ENCODE measurements around the gene BACH1.
"Not testable (repeated sequence)": the region's sequence is repeated elsewhere in the genome, so short reads cannot be mapped to it uniquely, and the experiment has no call there.

BACH1 gene

DNA sequence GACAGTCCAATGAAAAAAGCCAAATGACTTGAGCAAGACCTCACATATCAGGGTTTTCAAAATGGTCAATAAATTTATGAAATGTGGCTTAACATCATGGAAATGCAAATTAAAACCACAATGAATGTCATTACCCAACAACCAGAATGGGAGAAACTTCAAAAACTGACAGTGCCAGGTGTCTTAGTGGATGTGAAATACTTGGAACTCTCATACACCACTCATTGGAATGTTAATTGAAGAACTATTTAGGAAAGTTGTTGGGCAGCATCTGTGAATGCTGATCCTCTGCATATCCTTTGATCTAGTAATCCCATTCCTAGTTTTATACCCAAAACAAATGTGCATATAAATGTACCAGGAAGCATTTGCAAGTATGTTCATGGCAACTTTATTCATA lies 19.2 kb upstream of the BACH1 start:
- DNase-seq (ENCODE audit: extremely low read depth, low read depth): no peak
- TF ChIP-seq, protein P1, sequence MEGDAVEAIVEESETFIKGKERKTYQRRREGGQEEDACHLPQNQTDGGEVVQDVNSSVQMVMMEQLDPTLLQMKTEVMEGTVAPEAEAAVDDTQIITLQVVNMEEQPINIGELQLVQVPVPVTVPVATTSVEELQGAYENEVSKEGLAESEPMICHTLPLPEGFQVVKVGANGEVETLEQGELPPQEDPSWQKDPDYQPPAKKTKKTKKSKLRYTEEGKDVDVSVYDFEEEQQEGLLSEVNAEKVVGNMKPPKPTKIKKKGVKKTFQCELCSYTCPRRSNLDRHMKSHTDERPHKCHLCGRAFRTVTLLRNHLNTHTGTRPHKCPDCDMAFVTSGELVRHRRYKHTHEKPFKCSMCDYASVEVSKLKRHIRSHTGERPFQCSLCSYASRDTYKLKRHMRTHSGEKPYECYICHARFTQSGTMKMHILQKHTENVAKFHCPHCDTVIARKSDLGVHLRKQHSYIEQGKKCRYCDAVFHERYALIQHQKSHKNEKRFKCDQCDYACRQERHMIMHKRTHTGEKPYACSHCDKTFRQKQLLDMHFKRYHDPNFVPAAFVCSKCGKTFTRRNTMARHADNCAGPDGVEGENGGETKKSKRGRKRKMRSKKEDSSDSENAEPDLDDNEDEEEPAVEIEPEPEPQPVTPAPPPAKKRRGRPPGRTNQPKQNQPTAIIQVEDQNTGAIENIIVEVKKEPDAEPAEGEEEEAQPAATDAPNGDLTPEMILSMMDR (IDR thresholded peaks at IDR 0.05; ENCODE audit: low read depth, low read length): no peak

DNA sequence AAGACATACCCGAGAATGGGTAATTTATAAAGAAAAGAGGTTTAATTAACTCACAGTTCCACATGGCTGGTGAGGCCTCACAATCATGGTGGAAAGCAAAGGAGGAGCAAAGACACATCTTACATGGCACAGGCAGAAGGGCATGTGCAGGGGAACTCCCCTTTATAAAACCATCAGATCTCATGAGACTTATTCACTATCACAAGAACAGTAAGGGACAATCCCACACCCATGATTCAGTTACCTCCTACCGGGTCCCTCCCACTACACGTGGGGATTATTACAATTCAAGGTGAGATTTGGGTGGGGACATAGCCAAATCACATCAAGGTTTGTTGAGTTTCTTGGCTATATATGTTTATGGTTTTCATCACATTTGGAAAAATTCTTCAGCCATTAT lies 16.9 kb upstream of the BACH1 start:
- not testable (repeated sequence) for DNase-seq (ENCODE audit: extremely low read depth, low read depth)

DNA sequence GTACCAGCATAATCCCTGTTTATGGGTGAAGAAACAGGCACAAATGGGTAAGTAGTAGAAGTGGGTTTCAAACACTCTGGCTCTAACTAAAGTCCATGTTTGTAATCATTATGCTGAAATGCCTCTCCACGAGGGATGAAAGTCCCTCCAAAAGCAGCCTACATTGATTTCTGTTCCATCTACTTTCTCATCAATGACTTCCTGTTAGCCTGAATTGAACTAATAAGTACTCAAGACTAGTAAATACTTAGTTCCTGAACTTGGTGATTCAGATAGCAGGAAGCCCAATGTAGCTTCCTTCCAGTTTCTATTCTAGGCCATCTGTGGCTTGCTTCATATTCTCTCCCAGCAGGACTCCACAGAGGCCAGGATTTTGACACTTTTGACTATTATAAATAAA lies 11.3 kb upstream of the BACH1 start:
- DNase-seq (ENCODE audit: extremely low read depth, low read depth): no peak
- TF ChIP-seq, protein P1 (IDR thresholded peaks at IDR 0.05; ENCODE audit: low read depth, low read length): no peak

DNA sequence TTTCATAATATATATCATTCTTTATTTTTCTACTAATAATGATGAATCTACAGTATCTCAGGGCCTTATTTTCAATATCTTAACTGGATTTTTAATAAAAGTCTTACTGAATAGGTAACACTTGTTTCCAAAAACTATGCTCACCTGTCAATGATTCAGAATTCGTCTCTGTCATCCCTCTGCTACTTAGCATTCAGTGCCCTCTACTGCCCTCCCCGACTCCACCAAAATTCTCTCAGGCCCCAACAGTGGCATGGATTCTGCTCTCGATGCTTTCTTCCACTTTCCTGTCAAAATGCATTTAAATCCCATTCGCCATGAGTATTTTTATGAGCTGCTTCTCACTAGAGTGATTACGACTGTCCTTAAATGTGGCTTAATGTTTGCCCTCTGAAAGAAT lies 10.5 kb upstream of the BACH1 start:
- TF ChIP-seq, protein P1 (IDR thresholded peaks at IDR 0.05; ENCODE audit: low read depth, low read length): no peak
- no peak for DNase-seq (ENCODE audit: extremely low read depth, low read depth)

DNA sequence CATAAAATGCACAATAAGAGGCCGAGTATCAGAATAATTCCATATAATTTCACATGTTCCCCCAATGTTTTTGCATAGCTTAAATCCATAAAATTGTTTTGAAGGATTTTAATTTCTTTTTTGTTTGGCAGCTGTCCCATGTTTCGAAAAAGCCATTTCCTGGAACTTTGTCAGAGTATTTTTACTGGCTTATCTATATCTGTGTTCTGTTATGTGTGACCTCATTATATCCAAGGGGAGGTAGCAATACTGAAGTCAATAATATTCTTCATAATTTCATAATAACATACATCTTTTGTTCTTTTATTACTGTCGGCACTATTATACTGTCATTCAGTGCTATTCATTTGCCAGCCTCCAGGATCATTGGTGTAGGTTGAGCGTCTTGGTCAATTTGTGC lies 9.4 kb upstream of the BACH1 start:
- no peak for DNase-seq (ENCODE audit: extremely low read depth, low read depth)
- TF ChIP-seq, protein P1 (IDR thresholded peaks at IDR 0.05; ENCODE audit: low read depth, low read length): no peak

DNA sequence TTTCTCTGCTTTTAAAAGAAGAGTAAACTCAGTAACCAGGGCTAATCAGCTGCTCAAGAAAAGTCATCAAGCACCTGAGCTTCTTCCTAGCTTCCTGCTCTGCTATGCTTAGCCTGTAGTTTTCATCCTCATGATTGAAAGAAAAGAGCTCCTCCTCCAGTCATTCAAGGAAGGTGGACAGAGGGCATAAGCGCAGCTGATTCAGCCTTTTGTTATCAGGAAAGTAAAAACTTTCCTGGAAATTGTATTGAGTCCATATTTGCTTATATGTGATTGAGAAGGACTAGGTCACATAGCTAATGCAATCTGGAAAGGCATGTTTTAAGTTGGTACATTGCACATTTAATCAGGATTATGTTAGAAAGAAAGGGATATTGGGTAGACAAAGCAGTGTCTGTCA lies 8.5 kb upstream of the BACH1 start:
- DNase-seq (ENCODE audit: extremely low read depth, low read depth): no peak

DNA sequence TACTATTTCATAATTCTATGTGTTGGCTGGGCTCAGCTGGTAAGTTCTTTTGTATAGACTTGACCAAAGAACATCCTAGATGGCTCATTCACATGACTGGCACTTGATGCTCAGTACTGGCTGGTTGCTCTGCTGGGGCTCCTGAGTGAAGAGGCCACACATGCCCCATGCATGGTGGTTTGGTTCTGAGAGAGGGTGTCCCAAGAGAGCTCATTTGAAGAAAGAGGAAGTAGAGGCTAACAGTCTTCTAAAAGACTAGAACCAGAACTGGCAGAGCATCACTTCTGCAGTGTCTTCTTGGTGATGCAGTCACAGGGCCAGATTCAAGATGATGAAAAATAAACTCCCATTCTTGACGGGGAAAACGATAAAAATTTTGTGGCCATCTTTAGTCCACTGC lies 5.2 kb upstream of the BACH1 start:
- TF ChIP-seq, protein P1 (IDR thresholded peaks at IDR 0.05; ENCODE audit: low read depth, low read length): no peak
- DNase-seq (ENCODE audit: extremely low read depth, low read depth): no peak

More for the DNA sequence above, 8.5 kb upstream of the BACH1 start:
- TF ChIP-seq, protein P1 (IDR thresholded peaks at IDR 0.05; ENCODE audit: low read depth, low read length): no peak

DNA sequence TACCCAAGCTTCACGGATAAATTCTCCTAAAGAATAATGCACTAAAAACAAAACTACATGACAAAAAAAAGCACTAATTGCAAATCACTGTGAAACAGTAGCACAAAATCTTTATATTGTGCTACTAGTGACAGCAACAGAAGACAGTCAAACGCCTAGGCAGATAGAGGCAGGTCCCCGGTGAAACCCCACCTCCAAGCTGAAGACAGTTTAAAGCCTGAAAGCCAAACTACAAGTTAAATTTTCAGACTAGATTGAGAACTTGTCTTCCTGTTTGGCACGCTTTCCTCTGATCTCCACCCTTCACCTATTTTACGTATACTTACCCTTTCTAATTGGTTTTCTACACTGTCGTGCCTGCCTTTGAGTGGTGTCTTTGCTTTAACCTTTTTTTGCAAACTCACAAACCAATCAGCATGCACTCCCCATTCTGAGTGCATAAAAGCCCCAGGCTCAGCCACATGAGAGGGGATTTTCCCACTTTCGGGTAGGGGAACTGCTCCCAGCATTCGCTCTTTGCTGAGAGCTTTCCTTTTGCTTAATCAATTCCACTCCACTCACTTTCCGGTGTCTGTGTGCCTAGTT lies 3.6 kb upstream of the BACH1 start:
- TF ChIP-seq, protein P1 (IDR thresholded peaks at IDR 0.05; ENCODE audit: low read depth, low read length): no peak
- DNase-seq (ENCODE audit: extremely low read depth, low read depth): no peak

Measured in AG09319 (cell line).